Mesodermal cell (in vitro differentiated cells): Measurements from ENCODE around the gene MYH7.

Experiments used
- H3K27ac ChIP-seq: 2 replicates; pipeline ENCODE4 v1.7.0; 2013; ENCODE audit warnings: mild to moderate bottlenecking, low read depth, low read length, moderate library complexity; ENCODE audit not compliant: severe bottlenecking
- H3K36me3 ChIP-seq: 2 replicates; pipeline ENCODE4 v1.7.1; 2013; ENCODE audit warnings: mild to moderate bottlenecking, low read length, moderate library complexity; ENCODE audit not compliant: control insufficient read depth, insufficient read depth
- H3K4me1 ChIP-seq: one replicate; pipeline ENCODE4 v1.7.1; 2013; ENCODE audit warnings: mild to moderate bottlenecking, low read length; ENCODE audit not compliant: insufficient read depth, control insufficient read depth, poor library complexity, severe bottlenecking
- H3K4me3 ChIP-seq: 2 replicates; pipeline ENCODE4 v1.7.0; 2013; ENCODE audit warnings: low read length, control low read depth, mild to moderate bottlenecking; ENCODE audit not compliant: insufficient read depth, poor library complexity, severe bottlenecking; ENCODE audit errors: extremely low read depth
- H3K9me3 ChIP-seq: 2 replicates; pipeline ENCODE4 v1.7.1; 2013; ENCODE audit warnings: mild to moderate bottlenecking, low read length, moderate library complexity; ENCODE audit not compliant: control insufficient read depth
- WGBS, 2 experiments: methylation state at CpG; one replicate each; pipeline ENCODE4 v1.1.5; 2013; ENCODE audit warnings: missing lambda C conversion rate in 2 of 2; ENCODE audit not compliant: insufficient coverage in 2 of 2; 5-methylcytosine and 5-hydroxymethylcytosine counted together

Gene MYH7

GRCh38 chr14:23365732-23366425 lies 69.6 kb downstream of the MYH7 start:
- Histone ChIP-seq H3K9me3 (no peaks in the 10 kb centered on the region), H3K4me1 (peaks cover 2% of the 10 kb centered on the region), H3K36me3 (peaks cover 28% of the 10 kb centered on the region), H3K27ac (peak overlapping the region; percentile 89), H3K4me3 (peak overlapping the region; percentile 73)
- 0 to 1% methylated on average over 28 of the region's 51 CpGs for WGBS, 2 experiments

- no peaks in the 10 kb centered on the region for H3K9me3 ChIP-seq
- peaks cover 2% of the 10 kb centered on the region for H3K4me1 ChIP-seq
- H3K27ac ChIP-seq = peak within 1 kb of the TSS; percentile 89
- 0 to 1% methylated on average over 57 to 67 of the region's 74 CpGs for WGBS, 2 experiments
- H3K4me3 ChIP-seq = peak within 1 kb of the TSS; percentile 73
- peaks cover 34% of the 10 kb centered on the region for H3K36me3 ChIP-seq
Measured at GRCh38 chr14:23365036-23365731, 70.3 kb downstream of the MYH7 start, which contains the start of gene EFS. Gene EFS (minus strand): TSS chr14:23365172. CDS start chr14:23365025, 147 bp downstream.

- WGBS, 2 experiments = 7 to 9% methylated on average over 17 to 18 of the region's 21 CpGs
- Histone ChIP-seq H3K9me3 (no peaks in the 10 kb centered on the region), H3K27ac (peak overlapping the region; percentile 89), H3K36me3 (peaks cover 42% of the 10 kb centered on the region), H3K4me3 (peak overlapping the region; percentile 73), H3K4me1 (peaks cover 2% of the 10 kb centered on the region)
Measured at GRCh38 chr14:23364164-23365035, 71.1 kb downstream of the MYH7 start.
